ENCODE measurements around the gene ANKLE1.

The ANKLE1 gene

GRCh38 chr19:17325881-17326594 lies 44.3 kb downstream of the ANKLE1 start:
- no peak for DNase-seq (ENCODE audit: low read depth, low spot score)
- H3K27me3 ChIP-seq (ENCODE audit: insufficient read depth, insufficient read length), result no peaks in the 10 kb centered on the region
- no peak for TF ChIP-seq ZNF274 (IDR thresholded peaks at IDR 0.05; ENCODE audit: low read depth, low read length)
- TF ChIP-seq SUZ12 (IDR thresholded peaks at IDR 0.05; ENCODE audit: extremely low read depth, insufficient read depth, insufficient read length), result no peak
- no peak for TF ChIP-seq YY1 (IDR thresholded peaks at IDR 0.05; ENCODE audit: insufficient read depth, insufficient read length)
- no peak overlapping the region for H3K4me3 ChIP-seq (ENCODE audit: insufficient read length, low read depth)
- peak overlapping the region; percentile 47 for H3K9ac ChIP-seq (ENCODE audit: insufficient read length, low read depth)
- no peaks in the 10 kb centered on the region for H3K9me3 ChIP-seq (ENCODE audit: insufficient read depth, low read length)
- peaks cover 31% of the 10 kb centered on the region for H3K4me1 ChIP-seq (ENCODE audit: insufficient read depth, insufficient read length)
- peaks cover 53% of the 10 kb centered on the region for H3K36me3 ChIP-seq (ENCODE audit: insufficient read depth, insufficient read length, low read length)

DNA sequence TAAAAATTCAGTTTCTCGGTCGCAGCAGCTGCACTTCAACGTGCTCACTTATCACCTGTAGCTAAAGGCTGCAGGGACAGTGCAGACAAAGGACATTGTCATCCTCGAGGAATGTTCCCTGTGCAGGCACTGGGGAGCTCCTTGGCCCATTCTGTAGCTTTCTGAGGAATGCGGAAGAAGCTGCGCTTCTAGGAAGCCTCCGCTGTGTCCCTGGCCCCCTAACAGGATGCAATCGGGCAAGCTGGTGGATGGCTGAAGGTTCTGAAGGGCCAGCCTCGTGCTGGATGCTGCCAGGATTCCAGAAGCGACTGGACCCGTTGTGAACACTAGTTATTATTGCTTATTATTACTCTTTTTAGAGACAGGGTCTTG lies 44.9 kb downstream of the ANKLE1 start:
- Histone ChIP-seq H3K9ac (ENCODE audit: insufficient read length, low read depth) (peak overlapping the region; percentile 73), H3K27me3 (ENCODE audit: insufficient read depth, insufficient read length) (no peaks in the 10 kb centered on the region), H3K36me3 (ENCODE audit: insufficient read depth, insufficient read length, low read length) (peaks cover 52% of the 10 kb centered on the region), H3K4me3 (ENCODE audit: insufficient read length, low read depth) (peak overlapping the region; percentile 55), H3K4me1 (ENCODE audit: insufficient read depth, insufficient read length) (peaks cover 30% of the 10 kb centered on the region), H3K9me3 (ENCODE audit: insufficient read depth, low read length) (no peaks in the 10 kb centered on the region)
- no peak for DNase-seq (ENCODE audit: low read depth, low spot score)
- TF ChIP-seq ZNF274 (IDR thresholded peaks at IDR 0.05; ENCODE audit: low read depth, low read length), result no peak

DNA sequence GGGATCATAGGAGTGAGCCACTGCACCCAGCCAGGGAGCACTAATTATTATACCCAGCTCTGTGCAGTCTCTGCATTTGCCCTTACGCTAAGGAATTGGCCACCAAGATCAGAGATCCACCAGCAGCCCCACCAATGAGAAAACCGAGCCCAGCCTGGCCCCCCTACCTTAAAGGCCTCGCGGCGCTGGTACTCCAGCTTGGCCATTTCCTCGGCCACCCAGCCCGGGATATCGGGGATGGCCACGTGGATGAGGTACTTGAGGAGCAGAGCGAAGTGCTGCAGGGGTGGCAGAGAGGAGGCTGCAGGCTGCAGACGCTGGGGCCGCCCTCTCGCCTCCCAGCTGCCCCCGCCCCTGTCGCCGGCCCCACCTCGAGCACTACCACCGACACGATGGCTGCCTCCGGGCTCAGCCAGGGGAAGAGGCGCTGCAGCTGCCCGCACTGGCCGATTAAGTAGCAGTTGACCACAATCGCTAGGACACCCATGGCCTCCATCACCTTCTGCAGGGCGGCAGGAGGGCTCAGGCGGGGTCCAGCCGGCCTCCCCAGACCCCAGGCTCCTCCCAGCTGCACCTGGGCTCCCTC lies 45.5 kb downstream of the ANKLE1 start:
- Histone ChIP-seq H3K4me1 (ENCODE audit: insufficient read depth, insufficient read length) (peaks cover 27% of the 10 kb centered on the region), H3K9ac (ENCODE audit: insufficient read length, low read depth) (peak overlapping the region; percentile 73)

GRCh38 chr19:17327654-17328516 lies 46.2 kb downstream of the ANKLE1 start:
- no peaks in the 10 kb centered on the region for H3K27me3 ChIP-seq (ENCODE audit: insufficient read depth, insufficient read length)
- TF ChIP-seq YY1 (IDR thresholded peaks at IDR 0.05; ENCODE audit: insufficient read depth, insufficient read length), result no peak
- TF ChIP-seq SUZ12 (IDR thresholded peaks at IDR 0.05; ENCODE audit: extremely low read depth, insufficient read depth, insufficient read length), result no peak
- no peak for TF ChIP-seq ZNF274 (IDR thresholded peaks at IDR 0.05; ENCODE audit: low read depth, low read length)
- H3K36me3 ChIP-seq (ENCODE audit: insufficient read depth, insufficient read length, low read length), result peaks cover 47% of the 10 kb centered on the region
- DNase-seq (ENCODE audit: low read depth, low spot score), result no peak
- H3K4me3 ChIP-seq (ENCODE audit: insufficient read length, low read depth), result peak overlapping the region; percentile 55
- peaks cover 22% of the 10 kb centered on the region for H3K4me1 ChIP-seq (ENCODE audit: insufficient read depth, insufficient read length)
- H3K9ac ChIP-seq (ENCODE audit: insufficient read length, low read depth), result peak overlapping the region; percentile 77
- H3K9me3 ChIP-seq (ENCODE audit: insufficient read depth, low read length), result peaks cover 4% of the 10 kb centered on the region; the same call in 1 of the 2 replicates

More for the DNA sequence above, 45.5 kb downstream of the ANKLE1 start:
- DNase-seq (ENCODE audit: low read depth, low spot score), result no peak
- Histone ChIP-seq H3K36me3 (ENCODE audit: insufficient read depth, insufficient read length, low read length) (peaks cover 47% of the 10 kb centered on the region), H3K9me3 (ENCODE audit: insufficient read depth, low read length) (no peaks in the 10 kb centered on the region), H3K27me3 (ENCODE audit: insufficient read depth, insufficient read length) (no peaks in the 10 kb centered on the region), H3K4me3 (ENCODE audit: insufficient read length, low read depth) (peak overlapping the region; percentile 55)
- TF ChIP-seq YY1 (IDR thresholded peaks at IDR 0.05; ENCODE audit: insufficient read depth, insufficient read length) (no peak), ZNF274 (IDR thresholded peaks at IDR 0.05; ENCODE audit: low read depth, low read length) (no peak), SUZ12 (IDR thresholded peaks at IDR 0.05; ENCODE audit: extremely low read depth, insufficient read depth, insufficient read length) (no peak)

DNA sequence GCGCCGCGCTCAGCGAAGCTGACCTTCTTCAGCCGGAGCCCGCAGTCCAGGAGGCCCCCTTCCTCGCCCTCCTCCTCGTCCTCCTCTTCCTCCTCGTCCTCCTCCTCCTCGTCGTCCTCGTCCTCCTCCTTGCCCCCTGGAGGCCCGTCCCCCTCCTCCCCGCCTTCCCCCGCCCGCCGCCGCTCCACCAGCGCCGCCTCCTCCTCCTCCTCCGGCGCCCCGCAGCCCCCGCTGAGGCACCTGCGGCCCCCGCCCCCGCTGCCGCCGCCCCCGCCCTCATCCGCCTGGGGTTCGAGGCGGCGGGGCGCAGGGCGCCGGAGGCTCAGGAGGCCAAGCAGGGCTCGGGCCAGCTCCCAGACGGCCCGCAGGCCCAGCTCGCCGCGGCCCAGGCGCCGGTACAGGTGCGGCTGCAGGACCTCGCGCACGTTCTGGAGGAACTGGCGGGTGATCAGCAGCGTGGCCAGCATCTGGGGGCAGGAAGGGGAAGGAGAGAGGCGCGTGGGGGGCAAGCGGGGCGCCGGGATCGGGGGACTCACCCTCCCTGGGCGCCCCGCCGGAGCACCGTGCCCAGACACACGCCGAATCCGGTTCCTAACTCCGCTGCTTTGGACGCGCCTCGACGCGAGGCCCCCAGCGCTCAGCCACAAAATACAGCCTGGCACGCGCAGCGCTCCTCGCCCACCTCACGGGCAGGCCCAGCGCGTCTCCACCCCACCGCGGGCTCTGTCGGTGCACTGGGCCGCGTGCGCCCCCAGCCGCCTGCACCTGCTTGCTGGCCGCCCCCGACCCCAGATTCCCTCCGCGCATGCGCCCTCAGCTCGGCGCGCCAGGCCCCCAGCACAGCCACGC lies 47.0 kb downstream of the ANKLE1 start:
- Histone ChIP-seq H3K9me3 (ENCODE audit: insufficient read depth, low read length) (peaks cover 5% of the 10 kb centered on the region; the same call in 1 of the 2 replicates), H3K36me3 (ENCODE audit: insufficient read depth, insufficient read length, low read length) (peaks cover 50% of the 10 kb centered on the region), H3K27me3 (ENCODE audit: insufficient read depth, insufficient read length) (no peaks in the 10 kb centered on the region), H3K4me3 (ENCODE audit: insufficient read length, low read depth) (peak overlapping the region; percentile 55), H3K4me1 (ENCODE audit: insufficient read depth, insufficient read length) (peaks cover 27% of the 10 kb centered on the region), H3K9ac (ENCODE audit: insufficient read length, low read depth) (peak overlapping the region; percentile 77)
- no peak for TF ChIP-seq ZNF274 (IDR thresholded peaks at IDR 0.05; ENCODE audit: low read depth, low read length)
- TF ChIP-seq SUZ12 (IDR thresholded peaks at IDR 0.05; ENCODE audit: extremely low read depth, insufficient read depth, insufficient read length), result no peak
- TF ChIP-seq YY1 (IDR thresholded peaks at IDR 0.05; ENCODE audit: insufficient read depth, insufficient read length), result no peak
- no peak for DNase-seq (ENCODE audit: low read depth, low spot score)

DNA sequence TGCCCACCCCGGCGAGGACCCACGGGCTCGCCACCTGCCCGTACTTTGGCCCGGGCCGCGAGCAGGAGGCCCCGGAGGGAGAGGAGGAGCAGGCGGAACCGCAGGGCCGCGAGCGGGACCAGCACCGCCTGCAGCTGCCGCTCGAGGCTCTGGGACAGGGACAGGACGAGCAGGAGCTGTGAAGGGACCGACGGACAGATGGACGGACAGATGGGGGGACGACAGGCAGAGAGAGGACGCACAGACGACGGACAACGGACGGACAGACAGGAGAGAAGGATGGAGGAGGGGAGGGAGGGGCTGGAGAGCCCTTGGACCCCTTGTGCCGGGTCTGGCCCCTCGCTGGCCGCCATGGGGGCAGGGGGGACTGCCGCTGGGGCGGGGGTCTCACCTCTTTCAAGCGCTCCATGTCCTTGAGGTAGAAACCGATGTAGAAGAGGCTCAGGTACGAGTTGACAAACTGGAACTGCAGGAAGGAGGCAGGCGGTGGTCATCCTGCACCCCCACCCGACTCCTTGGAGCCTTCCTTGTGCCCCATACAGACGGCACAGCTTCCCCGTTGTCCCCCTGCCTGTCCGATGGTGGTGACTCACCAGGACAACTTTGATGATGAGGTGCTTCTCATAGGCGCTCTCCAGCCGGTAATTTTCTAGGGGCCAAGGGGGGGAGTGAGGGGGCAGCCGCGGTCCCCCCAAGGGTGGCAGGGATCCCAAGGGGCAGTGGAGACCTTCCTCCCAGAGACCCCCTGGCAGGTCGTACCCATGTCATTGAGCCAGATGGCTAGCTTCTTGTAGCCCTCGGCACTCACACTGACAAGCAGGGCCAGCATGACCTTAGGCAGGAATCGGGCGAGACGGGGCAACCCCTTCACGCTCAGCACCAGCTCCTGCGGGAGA lies 47.9 kb downstream of the ANKLE1 start:
- DNase-seq (ENCODE audit: low read depth, low spot score), result no peak
- H3K4me3 ChIP-seq (ENCODE audit: insufficient read length, low read depth), result peak overlapping the region; percentile 24
- no peaks in the 10 kb centered on the region for H3K27me3 ChIP-seq (ENCODE audit: insufficient read depth, insufficient read length)
- peaks cover 23% of the 10 kb centered on the region for H3K4me1 ChIP-seq (ENCODE audit: insufficient read depth, insufficient read length)
- H3K9me3 ChIP-seq (ENCODE audit: insufficient read depth, low read length), result peaks cover 5% of the 10 kb centered on the region; the same call in 1 of the 2 replicates
- peak overlapping the region; percentile 77 for H3K9ac ChIP-seq (ENCODE audit: insufficient read length, low read depth)
- TF ChIP-seq YY1 (IDR thresholded peaks at IDR 0.05; ENCODE audit: insufficient read depth, insufficient read length) (no peak), SUZ12 (IDR thresholded peaks at IDR 0.05; ENCODE audit: extremely low read depth, insufficient read depth, insufficient read length) (no peak), ZNF274 (IDR thresholded peaks at IDR 0.05; ENCODE audit: low read depth, low read length) (no peak)
- peaks cover 45% of the 10 kb centered on the region for H3K36me3 ChIP-seq (ENCODE audit: insufficient read depth, insufficient read length, low read length)

Measured in NT2/D1 (cell line).